Lower leg skin (tissue), 4 donors: Measurements from ENCODE around the gene LUZP1. TPM values are rescaled to one million over a fixed set of nuclear protein-coding genes. Genes with fewer than 3 reads are reported as not detected.
"Not testable (repeated sequence)": the region's sequence is repeated elsewhere in the genome, so short reads cannot be mapped to it uniquely, and the experiment has no call there.

ENCODE experiments used
- DNase-seq, 2 donors: peaks; one replicate each; pipeline ENCODE4 v3.0.0-alpha.2; 2019; ENCODE audit warnings: low spot score in 2 of 2
- H3K4me3 ChIP-seq: fragments of 200-600 bp; sonication (generic); 2 replicates; pipeline ENCODE4 v1.5.1; 2017; ENCODE audit warnings: mild to moderate bottlenecking, low read depth; ENCODE audit not compliant: poor library complexity, severe bottlenecking
- POLR2A ChIP-seq, 2 donors: fragments of 450-650 bp; IDR thresholded peaks; one replicate each; pipeline ENCODE4 v1.6.1; 2016 to 2017; ENCODE audit warnings: antibody characterized with exemption in 2 of 2, mild to moderate bottlenecking in 1 of 2, moderate library complexity in 1 of 2
- WGBS, 2 donors: methylation state at CpG; one replicate each; pipeline ENCODE4 v1.1.5; 2018; 5-methylcytosine and 5-hydroxymethylcytosine counted together
- intact Hi-C: fragments of 100-400 bp; cut with DNase I; formaldehyde crosslinking; loops from one replicate; pipeline ENCODE4 v1.15.0; 2023; ENCODE audit warnings: low total_unique reads
- total RNA-seq, 4 donors: library from RNA; depleted of rRNA; stranded (reverse); fragments of >200 nt; gene quantifications; one replicate each; pipeline ENCODE4 v1.1.0, GENCODE V29; 2016
- TF ChIP-seq, protein P1 (sequence below), 3 donors: fragments of 450-650 bp; IDR thresholded peaks; one replicate each; pipeline ENCODE4 v1.5.1; 2016; ENCODE audit warnings: antibody characterized with exemption in 3 of 3, mild to moderate bottlenecking in 3 of 3, moderate library complexity in 2 of 3

Gene LUZP1
- total RNA-seq, 4 donors from 2014 or later, result 14.2 to 25.5 (median 19.3) TPM

DNA sequence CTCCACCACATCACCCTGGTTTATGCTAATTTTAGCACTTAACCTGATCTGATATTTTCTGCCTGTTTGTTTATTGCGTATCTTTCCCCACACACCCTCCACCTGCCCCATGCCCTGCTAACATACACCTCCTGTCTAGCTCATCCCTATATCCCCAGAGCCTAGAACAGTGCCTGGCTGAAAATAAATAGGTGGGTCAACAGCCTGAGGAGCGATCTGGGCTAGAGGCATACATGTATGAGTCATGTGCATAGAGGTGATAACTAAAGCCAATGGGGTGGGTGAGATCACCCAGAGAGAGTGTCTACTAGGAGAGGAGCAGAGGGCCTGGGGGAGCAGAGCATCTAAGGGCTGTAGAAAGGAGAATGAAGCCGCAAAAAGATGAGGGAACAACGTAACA lies 46.0 kb upstream of the LUZP1 start:
- TF ChIP-seq, protein P1, sequence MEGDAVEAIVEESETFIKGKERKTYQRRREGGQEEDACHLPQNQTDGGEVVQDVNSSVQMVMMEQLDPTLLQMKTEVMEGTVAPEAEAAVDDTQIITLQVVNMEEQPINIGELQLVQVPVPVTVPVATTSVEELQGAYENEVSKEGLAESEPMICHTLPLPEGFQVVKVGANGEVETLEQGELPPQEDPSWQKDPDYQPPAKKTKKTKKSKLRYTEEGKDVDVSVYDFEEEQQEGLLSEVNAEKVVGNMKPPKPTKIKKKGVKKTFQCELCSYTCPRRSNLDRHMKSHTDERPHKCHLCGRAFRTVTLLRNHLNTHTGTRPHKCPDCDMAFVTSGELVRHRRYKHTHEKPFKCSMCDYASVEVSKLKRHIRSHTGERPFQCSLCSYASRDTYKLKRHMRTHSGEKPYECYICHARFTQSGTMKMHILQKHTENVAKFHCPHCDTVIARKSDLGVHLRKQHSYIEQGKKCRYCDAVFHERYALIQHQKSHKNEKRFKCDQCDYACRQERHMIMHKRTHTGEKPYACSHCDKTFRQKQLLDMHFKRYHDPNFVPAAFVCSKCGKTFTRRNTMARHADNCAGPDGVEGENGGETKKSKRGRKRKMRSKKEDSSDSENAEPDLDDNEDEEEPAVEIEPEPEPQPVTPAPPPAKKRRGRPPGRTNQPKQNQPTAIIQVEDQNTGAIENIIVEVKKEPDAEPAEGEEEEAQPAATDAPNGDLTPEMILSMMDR (IDR thresholded peaks at IDR 0.05), result no peak
- TF ChIP-seq POLR2A (IDR thresholded peaks at IDR 0.05), result no peak

DNA sequence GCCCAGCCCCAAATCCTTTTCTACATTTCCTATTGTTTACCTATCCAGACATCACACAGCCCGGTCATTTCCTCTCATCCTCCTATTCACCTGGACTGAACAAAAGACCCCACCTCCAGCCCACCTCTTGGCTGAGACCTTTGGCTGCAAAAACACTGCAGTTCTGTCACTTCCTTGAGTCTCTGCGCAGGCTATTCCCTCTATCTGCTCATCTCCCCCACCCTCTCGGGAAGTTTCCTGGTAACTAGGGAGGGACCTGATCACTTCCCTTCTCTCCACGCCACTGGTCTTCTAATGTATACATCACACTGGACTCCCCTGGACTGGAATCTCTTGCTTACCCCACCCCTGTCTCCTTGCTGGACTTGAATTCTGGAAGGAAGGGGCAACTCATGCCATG lies 43.3 kb upstream of the LUZP1 start:
- TF ChIP-seq POLR2A (IDR thresholded peaks at IDR 0.05), result no peak
- TF ChIP-seq, protein P1 (IDR thresholded peaks at IDR 0.05), result no peak
- intact Hi-C loops, result no loop called here
- no peak overlapping the region for H3K4me3 ChIP-seq
- 58 to 61% methylated on average over 4 of the region's 4 CpGs for WGBS, 2 donors
- DNase-seq, result no peak

More for the DNA sequence above, 46.0 kb upstream of the LUZP1 start:
- intact Hi-C loops, result no loop called here
- no peak for DNase-seq
- no peak overlapping the region for H3K4me3 ChIP-seq
- 89 to 97% methylated on average over 4 of the region's 4 CpGs for WGBS, 2 donors

DNA sequence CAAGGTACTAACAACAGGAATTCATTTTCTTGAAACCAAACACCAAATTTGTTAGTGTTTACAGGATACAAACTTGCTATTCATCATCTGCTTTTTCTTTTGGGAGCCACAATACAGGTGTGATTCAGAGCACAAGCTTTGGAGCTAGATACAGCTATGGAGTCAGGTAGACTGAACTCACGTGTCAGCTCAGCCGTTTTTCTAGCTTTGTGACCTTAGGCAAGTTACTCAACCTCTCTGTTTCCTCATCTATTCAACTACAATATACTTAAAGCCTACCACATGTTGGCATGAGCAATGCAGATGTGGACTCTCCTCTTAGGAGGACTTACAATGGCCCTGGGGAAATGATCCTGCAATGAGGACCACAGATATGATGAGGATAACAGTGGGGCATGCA lies 42.3 kb upstream of the LUZP1 start:
- DNase-seq, result no peak
- intact Hi-C loops, result no loop called here
- WGBS, 2 donors, result 44 to 58% methylated on average over 2 of the region's 2 CpGs
- no peak overlapping the region for H3K4me3 ChIP-seq
- TF ChIP-seq, protein P1 (IDR thresholded peaks at IDR 0.05), result no peak
- TF ChIP-seq POLR2A (IDR thresholded peaks at IDR 0.05), result no peak

DNA sequence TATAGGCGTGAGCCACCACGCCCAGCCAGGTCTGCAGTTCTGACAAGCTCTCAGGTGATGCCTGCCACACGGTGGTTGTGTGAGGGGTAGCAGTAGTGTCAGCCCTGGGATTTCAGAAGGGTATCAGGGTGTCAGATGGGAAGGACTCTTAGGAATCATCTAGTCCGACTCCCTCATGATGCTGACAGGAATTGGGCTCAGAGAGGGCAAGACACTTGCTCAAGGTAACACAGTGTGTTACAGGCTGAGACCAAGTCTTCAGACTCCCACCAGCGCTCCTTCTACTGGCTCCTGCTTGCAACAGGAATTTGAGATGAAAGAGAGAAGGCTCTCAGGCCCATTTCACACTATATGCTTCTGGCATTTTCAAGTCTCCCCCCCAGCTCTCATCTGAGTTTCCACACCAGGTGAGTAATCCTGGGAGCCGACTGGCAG lies 41.7 kb upstream of the LUZP1 start:
- H3K4me3 ChIP-seq, result no peak overlapping the region
- TF ChIP-seq POLR2A (IDR thresholded peaks at IDR 0.05), result no peak
- TF ChIP-seq, protein P1 (IDR thresholded peaks at IDR 0.05), result no peak
- 34 to 42% methylated on average over 6 of the region's 6 CpGs for WGBS, 2 donors
- DNase-seq, result no peak
- intact Hi-C loops, result no loop called here

DNA sequence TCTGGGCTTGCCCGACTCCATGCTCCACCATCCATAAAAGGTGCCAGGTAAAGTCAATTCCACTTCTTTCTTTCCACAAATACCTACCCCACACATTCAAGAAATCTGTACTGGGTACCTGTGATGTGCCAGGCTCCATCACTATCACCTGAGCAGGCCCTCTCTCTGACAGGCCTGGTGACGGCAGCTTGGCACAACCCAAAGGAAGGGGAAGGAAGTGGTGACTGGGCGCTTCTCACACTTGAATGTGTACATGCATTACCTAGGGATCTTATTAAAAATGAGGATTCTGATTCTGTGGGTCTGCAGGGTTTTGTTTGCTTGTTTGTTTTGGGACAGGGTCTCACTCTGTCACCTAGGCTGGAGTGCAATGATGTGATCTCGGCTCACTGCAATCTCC lies 41.1 kb upstream of the LUZP1 start:
- intact Hi-C loops, result no loop called here
- no peak overlapping the region for H3K4me3 ChIP-seq
- no peak for TF ChIP-seq POLR2A (IDR thresholded peaks at IDR 0.05)
- TF ChIP-seq, protein P1 (IDR thresholded peaks at IDR 0.05), result no peak
- 65 to 83% methylated on average over 4 of the region's 4 CpGs for WGBS, 2 donors
- DNase-seq, result no peak

DNA sequence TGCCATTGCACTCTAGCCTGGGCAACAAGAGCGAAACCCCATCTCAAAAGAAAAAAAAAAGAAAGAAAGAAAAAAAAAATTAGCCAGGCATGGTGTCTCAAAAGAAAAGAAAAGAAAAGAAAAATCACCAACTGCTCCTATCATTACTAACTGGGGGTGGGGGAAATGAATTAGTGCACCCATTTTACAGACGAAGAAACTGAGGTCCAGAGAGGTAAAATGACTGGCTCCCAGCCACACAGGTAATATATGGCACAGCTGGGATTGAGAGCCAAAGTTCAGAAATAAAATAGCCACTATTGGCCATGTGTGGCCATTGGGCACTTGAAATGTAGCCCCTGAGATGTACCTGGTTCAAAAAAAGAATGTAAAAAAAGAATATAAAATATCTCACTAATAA lies 39.9 kb upstream of the LUZP1 start:
- WGBS, 2 donors, result 90 to 91% methylated on average over 2 of the region's 2 CpGs
- intact Hi-C loops, result no loop called here
- no peak overlapping the region for H3K4me3 ChIP-seq
- no peak for TF ChIP-seq POLR2A (IDR thresholded peaks at IDR 0.05)
- TF ChIP-seq, protein P1 (IDR thresholded peaks at IDR 0.05), result no peak
- no peak for DNase-seq

DNA sequence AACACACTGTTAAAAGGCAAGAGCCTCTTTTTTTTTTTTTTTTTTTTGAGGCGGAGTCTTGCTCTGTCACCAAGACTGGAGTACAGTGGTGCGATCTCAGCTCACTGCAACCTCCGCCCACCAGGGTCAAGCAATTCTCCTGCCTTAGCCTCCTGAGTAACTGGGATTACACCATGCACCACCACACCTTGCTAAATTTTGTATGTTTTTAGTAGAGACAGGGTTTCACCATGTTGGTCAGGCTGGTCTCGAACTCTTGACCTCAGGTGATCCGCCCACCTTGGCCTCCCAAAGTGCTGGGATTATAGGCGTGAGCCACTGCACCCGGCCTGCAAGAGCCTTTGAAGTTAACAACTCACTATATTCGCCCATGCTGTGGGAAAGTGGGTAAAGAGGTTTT lies 39.1 kb upstream of the LUZP1 start:
- intact Hi-C loops, DNase-seq, H3K4me3 ChIP-seq: not testable (repeated sequence)
- WGBS, 2 donors, result 92% methylated on average over 8 of the region's 8 CpGs
